Measurements from ENCODE around the gene HPGDS. TPM values are rescaled to one million over a fixed set of nuclear protein-coding genes. Genes with fewer than 3 reads are reported as not detected.
"Not testable (repeated sequence)": the region's sequence is repeated elsewhere in the genome, so short reads cannot be mapped to it uniquely, and the experiment has no call there.

Gene HPGDS
- total RNA-seq, 6 experiments from 2014 or later = 0.16 to 0.98 (median 0.54) TPM; not detected in 1

DNA sequence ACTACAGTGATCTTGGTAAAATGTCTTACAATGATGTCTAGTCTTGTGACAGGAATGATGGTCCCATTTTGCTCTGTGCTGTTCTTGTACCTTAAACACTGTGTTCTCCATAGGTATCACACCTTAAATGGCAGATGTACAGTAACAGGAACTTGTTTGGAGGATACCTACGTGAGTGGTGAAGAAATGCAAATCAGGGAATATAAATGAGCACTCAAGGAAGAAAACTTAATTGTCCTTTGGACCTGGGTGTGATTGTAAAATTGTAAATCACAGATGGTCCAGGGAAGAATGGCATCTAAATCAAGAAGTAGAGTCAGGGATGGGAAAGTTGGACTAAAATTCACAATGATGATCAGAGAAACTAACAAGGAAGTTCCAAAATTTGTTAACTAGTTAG is 12.7 kb downstream of the HPGDS start:
- ATAC-seq = no peak
- no peak for DNase-seq
- H3K4me3 ChIP-seq = no peak overlapping the region
- no peaks in the 10 kb centered on the region for H3K4me1 ChIP-seq
- no peaks in the 10 kb centered on the region for H3K36me3 ChIP-seq
- TF ChIP-seq, protein P1, sequence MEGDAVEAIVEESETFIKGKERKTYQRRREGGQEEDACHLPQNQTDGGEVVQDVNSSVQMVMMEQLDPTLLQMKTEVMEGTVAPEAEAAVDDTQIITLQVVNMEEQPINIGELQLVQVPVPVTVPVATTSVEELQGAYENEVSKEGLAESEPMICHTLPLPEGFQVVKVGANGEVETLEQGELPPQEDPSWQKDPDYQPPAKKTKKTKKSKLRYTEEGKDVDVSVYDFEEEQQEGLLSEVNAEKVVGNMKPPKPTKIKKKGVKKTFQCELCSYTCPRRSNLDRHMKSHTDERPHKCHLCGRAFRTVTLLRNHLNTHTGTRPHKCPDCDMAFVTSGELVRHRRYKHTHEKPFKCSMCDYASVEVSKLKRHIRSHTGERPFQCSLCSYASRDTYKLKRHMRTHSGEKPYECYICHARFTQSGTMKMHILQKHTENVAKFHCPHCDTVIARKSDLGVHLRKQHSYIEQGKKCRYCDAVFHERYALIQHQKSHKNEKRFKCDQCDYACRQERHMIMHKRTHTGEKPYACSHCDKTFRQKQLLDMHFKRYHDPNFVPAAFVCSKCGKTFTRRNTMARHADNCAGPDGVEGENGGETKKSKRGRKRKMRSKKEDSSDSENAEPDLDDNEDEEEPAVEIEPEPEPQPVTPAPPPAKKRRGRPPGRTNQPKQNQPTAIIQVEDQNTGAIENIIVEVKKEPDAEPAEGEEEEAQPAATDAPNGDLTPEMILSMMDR (IDR thresholded peaks at IDR 0.05) = no peak
- no peak for TF ChIP-seq POLR2A (IDR thresholded peaks at IDR 0.05)
- intact Hi-C loops (cut with DNase I) = no loop called here
- no peak overlapping the region for H3K27ac ChIP-seq
- WGBS (ENCODE audit: insufficient coverage, low coverage, low lambda C conversion rate, missing lambda C conversion rate) = 54% methylated on average over 1 of the region's 1 CpG
- H3K9me3 ChIP-seq = no peaks in the 10 kb centered on the region
- no peaks in the 10 kb centered on the region for H3K27me3 ChIP-seq

DNA sequence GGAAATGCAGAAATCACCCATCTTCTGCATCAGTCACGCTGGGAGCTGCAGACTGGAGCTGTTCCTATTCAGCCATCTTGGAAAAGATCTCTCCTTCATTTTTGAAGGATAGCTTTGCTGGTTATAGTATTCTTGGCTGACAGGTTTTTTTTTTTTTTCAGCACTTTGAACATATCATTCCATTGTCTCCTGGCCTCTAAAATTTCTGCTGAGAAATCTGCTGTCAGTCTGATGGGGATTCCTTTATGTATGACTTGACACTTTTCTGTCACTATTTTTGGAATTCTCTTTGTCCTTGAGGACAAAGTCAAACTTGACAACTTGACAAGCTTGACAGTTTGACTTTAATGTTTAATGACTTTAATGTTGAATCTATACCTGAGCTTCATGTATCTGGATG is 16.8 kb downstream of the HPGDS start:
- Histone ChIP-seq H3K27me3 (no peaks in the 10 kb centered on the region), H3K27ac (no peak overlapping the region), H3K9me3 (no peaks in the 10 kb centered on the region), H3K4me1 (no peaks in the 10 kb centered on the region), H3K36me3 (no peaks in the 10 kb centered on the region), H3K4me3 (no peak overlapping the region)
- TF ChIP-seq POLR2A (IDR thresholded peaks at IDR 0.05) = no peak
- ATAC-seq = no peak
- intact Hi-C loops (cut with DNase I) = no loop called here
- WGBS (ENCODE audit: insufficient coverage, low coverage, low lambda C conversion rate, missing lambda C conversion rate) = 80% methylated on average over 1 of the region's 1 CpG
- no peak for DNase-seq

DNA sequence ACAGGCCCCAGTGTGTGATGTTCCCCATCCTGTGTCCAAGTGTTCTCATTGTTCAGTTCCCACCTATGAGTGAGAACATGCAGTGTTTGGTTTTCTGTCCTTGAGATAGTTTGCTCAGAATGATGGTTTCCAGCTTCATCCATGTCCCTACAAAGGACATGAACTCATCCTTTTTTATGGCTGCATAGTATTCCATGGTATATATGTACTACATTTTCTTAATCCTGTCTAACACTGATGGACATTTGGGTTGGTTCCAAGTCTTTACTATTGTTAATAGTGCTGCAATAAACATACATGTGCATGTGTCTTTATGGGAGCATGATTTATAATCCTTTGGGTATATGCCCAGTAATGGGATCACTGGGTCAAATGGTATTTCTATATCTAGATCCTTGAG is 22.7 kb downstream of the HPGDS start:
- H3K9me3 ChIP-seq; DNase-seq; intact Hi-C loops (cut with DNase I); H3K4me3 ChIP-seq; H3K36me3 ChIP-seq; H3K27ac ChIP-seq; H3K27me3 ChIP-seq; H3K4me1 ChIP-seq; ATAC-seq: not testable (repeated sequence)

DNA sequence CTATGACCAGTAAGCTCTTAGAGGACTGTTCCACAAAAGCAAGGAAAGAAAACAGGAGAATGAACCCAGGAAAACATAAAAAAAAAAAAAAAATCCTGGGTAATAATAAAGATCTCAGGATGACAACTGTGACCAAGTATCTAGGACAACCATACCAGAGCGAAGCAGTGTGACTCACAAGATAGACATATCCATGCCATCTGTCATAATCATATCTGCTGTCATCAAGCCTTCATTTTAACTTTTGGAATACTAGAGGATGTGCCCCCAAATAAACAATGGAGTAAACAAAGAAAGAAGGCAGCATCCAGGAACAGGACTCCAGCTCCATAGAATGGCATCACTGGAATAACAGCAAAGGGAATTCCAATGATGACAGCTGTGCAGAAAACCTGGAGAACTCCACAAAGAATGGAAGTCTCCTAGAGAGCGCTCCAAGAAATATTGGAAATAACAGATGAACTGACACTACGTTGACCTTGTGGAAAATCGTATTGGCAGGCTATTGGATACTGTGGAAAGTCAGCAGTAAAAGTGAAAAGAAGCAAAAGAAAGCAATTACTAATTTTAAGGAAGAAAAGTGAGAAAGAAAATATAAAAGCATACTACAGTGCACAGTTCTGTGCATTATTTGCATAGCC is 35.3 kb downstream of the HPGDS start:
- Histone ChIP-seq H3K36me3 (no peaks in the 10 kb centered on the region), H3K4me3 (no peak overlapping the region), H3K27me3 (no peaks in the 10 kb centered on the region), H3K27ac (no peak overlapping the region), H3K9me3 (no peaks in the 10 kb centered on the region), H3K4me1 (no peaks in the 10 kb centered on the region)
- WGBS (ENCODE audit: insufficient coverage, low coverage, low lambda C conversion rate, missing lambda C conversion rate) = 89% methylated on average over 4 of the region's 4 CpGs
- intact Hi-C loops (cut with DNase I) = loop anchor here in 1 of 2 donors (10.0 kb wide), 2 partner anchors 87 to 287 kb away; no protein-coding TSS in a partner anchor
- ATAC-seq (no peak), DNase-seq (no peak)
- no peak for TF ChIP-seq POLR2A (IDR thresholded peaks at IDR 0.05)
- TF ChIP-seq, protein P1 (IDR thresholded peaks at IDR 0.05) = no peak

DNA sequence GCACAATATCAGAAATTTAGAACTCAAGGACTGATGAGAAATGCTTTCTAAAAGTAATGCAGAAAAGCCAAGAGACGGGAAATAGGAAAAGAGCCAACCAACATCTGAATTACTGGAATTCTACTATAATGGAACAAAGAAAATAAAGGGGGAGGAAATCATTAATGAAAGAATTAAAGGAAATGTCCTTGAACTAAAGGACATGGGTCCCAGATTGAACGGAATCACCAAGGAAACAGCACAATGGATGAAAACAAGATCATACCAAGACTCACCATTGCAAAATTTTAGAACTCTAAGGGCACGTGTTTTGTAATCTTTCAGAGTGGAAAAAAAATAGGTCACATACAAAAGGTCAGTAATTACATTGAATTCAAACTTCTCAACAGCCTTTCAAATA is 35.9 kb downstream of the HPGDS start:
- peak in 2 of 4 donors; percentile 41 to 46 for ATAC-seq
- no peak overlapping the region for H3K4me3 ChIP-seq
- TF ChIP-seq, protein P1 (IDR thresholded peaks at IDR 0.05) = no peak
- no peak for TF ChIP-seq POLR2A (IDR thresholded peaks at IDR 0.05)
- no peaks in the 10 kb centered on the region for H3K27me3 ChIP-seq
- 32% methylated on average over 3 of the region's 3 CpGs for WGBS (ENCODE audit: insufficient coverage, low coverage, low lambda C conversion rate, missing lambda C conversion rate)
- intact Hi-C loops (cut with DNase I) = loop anchor here in 1 of 2 donors (10.0 kb wide), 2 partner anchors 88 to 288 kb away; no protein-coding TSS in a partner anchor
- H3K9me3 ChIP-seq = no peaks in the 10 kb centered on the region
- H3K36me3 ChIP-seq = no peaks in the 10 kb centered on the region
- no peaks in the 10 kb centered on the region for H3K4me1 ChIP-seq
- DNase-seq = no peak
- H3K27ac ChIP-seq = no peak overlapping the region
